Activated T-cell treated with anti-CD3 and anti-CD28 coated beads for 4 hours (primary cell): ENCODE results near the gene PPP1R12B.
"Not testable (repeated sequence)": the region's sequence is repeated elsewhere in the genome, so short reads cannot be mapped to it uniquely, and the experiment has no call there.

ENCODE experiments used
- DNase-seq: peaks from one replicate; pipeline ENCODE4 v3.0.0-alpha.2; 2020

The PPP1R12B gene

DNA sequence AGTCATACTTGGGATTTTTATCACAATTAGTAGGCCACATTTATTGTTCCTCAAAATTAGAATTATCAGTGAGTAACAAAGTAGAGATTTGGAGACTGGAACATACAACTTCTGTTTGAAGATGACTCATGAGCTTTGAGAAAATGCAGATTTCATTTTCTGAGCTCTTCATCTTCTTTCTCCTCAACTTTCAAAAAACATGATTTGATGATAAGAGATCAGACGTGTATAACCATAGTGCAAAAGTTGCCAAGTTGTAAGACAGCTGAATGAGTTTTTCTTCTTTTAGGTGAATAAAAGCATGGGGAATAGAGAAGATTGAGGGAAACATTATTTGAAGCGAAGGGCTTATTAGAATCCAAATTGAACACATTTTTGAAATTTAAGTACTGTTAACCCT, 58.4 kb downstream of the PPP1R12B start:
- DNase-seq: not testable (repeated sequence)

DNA sequence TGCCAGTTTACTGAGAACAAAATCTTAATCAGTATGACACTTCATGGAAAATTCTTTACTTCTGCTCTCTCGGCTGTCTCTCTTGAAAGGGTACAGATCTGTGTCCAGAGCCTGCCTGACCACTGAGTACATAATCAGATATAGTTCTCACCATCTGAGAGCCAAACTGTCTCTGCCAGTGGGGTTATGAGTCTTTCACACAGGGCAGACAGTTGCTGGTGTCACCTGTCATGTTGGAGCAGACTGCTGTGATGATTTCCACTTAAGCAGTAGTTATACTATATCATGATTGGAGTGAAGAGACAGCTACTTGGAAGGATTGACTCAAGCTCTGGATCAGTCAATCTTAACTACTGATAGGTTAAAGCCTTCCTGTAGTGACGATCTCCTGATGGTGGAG, 58.9 kb downstream of the PPP1R12B start:
- DNase-seq: not testable (repeated sequence)

DNA sequence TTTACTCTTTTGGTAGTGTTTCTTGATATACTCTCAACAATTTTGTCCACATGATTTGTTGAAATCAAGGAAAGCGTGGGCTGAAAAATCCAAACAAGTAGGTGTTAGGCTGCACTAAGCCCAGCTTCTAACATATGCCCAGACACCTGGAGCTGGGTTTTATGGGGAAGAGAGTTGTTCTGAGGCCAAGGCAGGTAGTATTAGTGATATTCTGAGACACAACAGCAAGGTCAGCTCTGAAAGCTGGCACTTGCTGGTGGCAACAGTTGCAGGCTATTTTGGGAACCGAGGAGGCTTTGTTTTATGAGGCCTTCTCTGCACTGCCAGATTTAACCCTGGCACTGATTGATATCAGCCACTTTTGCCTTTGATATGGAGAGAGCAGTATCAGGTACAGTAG, 61.8 kb downstream of the PPP1R12B start:
- not testable (repeated sequence) for DNase-seq

DNA sequence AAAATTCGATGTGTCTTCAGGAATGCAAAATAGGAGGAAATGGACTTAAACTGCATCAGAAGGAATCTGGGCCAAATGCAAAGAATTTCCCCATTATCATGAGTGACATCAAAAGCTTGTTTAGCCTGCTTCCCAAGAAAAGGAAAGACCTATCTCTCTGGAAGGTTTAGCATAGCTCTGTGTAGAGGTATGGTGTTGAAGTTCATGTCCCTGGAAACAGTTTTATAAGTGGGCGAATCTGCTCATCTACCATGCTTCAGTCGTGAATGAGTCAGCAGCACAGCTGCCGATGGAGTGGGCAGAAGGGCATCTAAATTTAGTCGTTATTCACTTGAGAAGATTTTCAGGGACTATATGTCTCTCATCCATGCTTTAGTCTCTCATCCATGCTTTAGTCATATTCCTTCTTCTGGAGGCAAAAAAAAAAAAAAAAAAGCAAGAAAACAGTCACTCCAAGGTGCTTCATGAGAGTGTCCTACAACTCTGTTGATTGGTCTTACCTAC, 62.4 kb downstream of the PPP1R12B start:
- not testable (repeated sequence) for DNase-seq

DNA sequence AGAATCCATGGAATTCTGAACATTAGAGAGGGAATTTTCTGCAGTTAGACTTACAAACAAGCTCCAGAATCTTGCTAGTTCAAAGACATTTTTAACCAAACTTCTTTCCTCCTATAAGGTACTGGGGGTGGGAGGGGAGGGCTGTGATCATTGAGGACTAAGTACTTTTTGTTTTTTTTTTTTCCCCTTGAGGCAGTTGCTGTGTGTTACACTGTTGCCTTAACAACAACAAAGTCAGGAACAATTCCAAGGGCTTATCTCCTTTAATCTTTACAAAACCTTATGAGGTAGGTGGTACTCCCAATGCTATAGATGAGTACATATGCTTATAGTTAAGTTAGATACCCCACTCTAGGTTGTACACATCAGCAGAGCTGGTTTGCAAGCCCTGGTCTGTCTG, 62.9 kb downstream of the PPP1R12B start:
- DNase-seq: no peak

DNA sequence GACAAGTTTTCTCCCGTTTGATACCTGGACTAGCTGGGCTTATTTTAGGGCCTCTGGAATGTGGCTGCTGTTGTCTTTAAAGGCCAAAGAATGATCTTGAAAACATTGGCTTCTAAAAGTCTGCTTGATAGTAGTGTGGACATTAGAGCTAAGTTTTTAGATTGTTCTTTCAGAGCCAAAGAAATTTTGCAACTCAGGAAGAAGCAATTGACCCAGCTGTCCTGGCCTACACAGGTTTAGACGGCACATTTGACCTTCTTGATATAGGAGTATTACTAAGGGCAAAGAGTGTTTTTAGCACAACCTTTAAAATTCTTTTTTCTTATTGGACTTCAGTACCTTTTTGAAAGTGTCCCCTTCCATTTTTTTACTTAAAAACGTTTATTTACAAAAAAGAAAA, 63.9 kb downstream of the PPP1R12B start:
- not testable (repeated sequence) for DNase-seq

DNA sequence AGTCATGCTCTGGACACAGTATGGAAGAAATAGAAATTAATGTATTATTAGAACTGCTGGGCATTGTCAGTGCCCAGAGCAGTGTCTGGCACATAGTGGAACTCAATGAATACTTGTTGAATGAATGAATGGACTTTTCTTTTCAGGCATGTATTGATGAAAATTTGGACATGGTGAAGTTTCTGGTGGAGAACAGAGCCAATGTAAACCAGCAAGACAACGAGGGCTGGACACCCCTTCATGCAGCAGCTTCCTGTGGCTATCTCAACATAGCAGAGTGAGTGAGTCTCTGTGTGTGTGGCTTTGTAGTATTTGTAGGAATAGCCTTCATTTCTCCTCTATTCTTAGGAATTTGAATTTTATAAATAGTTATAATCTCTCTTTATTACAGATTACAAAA, 68.1 kb downstream of the PPP1R12B start:
- DNase-seq: no peak

DNA sequence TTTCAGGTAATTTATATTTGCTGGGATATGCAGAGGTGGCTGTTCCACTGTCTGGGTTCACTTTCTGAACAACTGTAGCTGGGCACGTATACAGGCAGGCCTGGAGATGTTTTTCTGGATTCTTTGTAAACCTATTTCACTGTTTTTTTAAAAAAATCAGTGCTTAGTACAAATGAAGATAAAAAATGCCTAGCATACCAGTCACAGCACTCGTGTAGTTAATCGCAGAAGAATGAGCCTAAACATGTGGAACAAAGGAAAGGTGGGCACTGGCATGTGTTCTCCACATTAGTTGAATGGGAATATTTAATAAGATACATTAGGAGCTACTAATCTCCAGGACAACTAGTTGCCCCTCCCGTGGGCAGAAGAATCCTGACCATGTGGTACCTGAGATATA, 68.6 kb downstream of the PPP1R12B start:
- DNase-seq: not testable (repeated sequence)

DNA sequence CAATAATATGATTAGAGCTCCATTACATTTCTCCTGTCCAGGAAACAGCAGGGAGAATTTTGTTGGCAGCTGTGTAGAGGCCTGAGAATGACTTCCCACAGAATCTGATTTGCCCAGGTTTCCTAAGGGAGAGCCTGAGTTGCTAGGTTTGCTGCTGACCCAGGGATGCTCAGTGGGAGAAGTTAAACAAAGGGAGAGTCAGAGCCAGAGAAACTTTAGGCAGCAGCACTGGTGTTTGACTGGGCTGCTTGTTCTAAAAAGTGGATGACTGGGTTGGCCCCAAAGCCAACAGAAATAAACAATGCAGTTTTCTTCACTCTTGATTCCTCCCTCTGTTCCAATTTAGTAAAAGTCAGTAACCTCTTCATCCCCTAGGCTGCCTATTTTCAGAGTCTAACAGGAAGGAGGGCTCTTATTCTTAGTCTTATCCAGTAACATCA, 69.3 kb downstream of the PPP1R12B start:
- not testable (repeated sequence) for DNase-seq

DNA sequence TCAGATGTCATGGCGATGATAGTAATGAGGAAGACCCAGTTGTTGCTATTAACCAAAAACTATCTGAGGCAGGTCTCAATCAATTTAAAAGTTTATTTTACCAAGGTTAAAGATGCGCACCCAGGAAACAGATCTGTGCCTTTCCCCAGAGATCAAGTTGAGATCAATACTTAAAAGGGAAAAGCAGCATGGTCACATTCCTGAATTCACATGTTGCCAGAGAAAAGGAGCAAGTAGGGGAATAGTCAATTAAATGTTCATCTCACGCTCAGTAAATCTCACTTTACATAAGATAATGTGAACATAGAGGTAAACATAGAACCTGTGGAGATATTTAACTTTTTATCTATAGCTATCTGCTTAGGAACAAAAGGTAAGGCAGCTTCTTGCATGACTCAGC, 71.2 kb downstream of the PPP1R12B start:
- not testable (repeated sequence) for DNase-seq

DNA sequence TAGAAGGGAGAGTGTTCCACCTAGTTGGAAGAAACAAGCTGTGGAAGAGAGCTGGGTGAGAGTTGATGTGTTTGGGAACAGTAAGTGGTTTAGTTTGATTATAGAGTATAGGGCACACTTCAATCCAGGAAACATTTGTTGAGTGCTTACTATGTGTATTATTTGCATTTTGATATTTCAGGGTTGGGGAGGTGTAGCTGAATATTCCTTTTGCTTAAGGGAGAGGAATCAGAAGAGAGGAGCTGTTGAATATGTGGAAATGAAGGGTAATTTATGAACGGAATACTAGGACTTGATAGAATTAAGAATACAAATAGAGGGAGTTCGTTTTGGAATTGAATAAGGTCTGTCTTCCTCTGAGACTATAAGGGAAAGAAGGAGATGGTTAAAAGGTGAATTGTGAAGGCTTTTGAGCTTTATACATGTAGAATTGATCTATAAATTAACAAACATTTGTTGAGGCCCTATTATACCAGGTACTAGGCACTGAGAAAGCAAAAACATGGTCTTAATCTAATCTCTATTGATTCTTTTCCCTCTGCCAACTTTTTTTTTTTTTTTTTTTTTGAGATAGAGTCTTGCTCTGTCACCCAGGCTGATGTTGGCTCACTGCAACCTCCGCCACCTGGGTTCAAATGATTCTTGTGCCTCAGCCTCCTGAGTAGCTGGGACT, 72.1 kb downstream of the PPP1R12B start:
- DNase-seq: not testable (repeated sequence)

DNA sequence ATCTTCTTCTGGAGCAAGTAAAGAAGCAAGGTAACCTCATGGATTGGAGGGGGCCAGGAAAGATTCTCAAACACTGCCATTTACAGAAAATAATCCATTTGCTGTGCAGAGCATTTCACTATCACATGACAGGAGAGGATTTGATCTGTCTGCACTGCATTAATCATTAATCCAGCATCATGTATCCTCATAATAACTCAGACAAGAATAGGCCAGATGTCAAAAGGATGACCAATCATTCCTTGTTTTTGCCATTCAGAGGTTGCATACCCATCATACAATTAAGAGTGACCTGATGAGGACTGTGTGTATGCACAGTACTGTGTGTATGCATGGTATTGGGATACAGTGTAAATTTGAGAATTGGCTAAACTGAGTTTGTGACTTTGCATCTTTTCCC, 74.2 kb downstream of the PPP1R12B start:
- DNase-seq: not testable (repeated sequence)

DNA sequence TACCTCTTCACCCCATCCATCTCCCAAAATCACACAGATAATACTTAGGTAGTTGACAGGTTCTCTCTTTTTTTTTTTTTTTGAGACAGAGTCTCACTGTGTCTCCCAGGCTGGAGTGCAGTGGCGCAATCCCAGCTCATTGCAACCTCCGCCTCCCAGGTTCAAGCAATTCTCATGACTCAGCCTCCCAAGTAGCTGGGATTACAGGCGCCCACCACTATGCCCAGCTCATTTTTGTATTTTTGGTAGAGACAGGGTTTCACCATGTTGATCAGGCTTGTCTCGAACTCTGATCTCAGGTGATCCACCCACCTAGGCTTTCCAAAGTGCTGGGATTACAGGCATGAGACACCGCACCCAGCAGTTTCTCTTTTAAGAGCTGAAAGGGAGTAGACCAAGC, 75.8 kb downstream of the PPP1R12B start:
- not testable (repeated sequence) for DNase-seq

DNA sequence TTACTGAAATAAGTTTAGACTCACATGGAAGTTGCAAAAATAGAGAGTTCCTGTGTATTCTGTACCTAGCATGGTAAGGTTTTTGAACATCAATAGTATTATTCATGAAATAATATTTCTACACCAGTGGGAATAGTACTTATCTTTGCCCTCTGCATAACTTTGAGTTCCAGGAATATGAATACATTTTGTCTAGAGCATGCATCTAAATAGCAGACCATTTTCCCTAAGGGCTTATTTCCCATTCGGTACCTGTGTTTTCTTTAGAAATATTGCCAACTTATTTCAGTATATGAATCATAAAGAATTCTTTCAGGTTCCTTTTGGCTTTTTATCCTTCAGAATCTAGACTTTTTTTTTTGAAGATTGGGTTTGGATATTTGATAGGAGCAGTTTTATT, 81.6 kb downstream of the PPP1R12B start:
- not testable (repeated sequence) for DNase-seq

DNA sequence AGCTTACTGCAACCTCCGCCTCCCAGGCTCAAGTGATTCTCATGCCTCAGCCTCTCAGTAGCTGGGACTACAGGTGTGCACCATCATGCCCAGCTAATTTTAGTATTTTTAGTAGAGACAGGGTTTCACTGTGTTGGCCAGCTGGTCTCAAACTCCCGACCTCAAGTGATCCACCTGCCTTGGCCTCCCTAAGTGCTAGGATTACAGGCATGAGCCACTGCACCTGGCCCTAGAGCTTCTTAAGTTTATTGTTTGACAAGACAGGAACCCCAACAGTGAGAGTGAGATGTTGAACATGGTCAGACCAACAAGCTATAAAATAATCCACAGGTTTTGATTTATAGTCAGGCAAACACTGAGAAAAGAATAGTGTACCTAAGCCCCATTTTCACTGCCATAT, 83.8 kb downstream of the PPP1R12B start:
- not testable (repeated sequence) for DNase-seq

DNA sequence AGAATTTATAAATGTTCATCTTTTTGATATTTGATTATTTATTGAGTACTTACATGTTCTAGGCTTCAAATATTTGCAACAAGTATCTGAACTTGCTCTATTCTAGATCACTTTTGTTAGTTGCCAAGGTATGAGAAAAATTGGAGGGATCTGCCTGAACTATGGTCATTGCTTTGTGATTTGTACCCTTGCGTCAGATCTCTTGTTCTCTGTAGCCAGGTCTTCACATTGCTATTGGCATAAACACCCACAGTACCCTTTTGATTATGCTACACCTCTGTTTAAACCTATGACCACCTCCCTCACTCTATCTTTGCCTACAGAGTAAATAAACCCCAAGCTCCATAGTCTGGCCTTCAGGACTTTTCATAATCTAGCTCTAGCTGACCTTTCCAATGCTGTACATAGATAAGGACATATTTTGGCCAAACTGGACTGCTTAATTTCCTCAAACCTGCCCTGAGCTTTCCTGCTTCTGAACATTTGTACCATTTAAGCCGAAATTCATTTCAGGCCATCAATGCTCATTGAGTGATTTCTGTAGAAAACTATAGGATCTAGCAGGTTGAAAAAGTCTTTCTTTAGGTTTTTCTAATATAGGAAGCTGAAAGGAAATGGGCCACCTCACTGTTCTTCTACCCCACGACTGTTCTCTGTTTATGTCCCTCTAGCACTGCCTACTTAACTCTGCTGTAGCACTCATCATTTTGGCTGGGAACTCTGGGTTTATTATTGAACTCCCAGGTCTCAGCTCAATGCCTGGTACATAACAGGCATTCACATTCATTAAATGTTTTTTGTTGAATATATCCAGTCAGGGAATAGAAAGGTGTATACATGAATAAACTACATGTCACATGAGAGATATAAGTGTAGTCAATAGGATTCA, 84.9 kb downstream of the PPP1R12B start:
- no peak for DNase-seq

DNA sequence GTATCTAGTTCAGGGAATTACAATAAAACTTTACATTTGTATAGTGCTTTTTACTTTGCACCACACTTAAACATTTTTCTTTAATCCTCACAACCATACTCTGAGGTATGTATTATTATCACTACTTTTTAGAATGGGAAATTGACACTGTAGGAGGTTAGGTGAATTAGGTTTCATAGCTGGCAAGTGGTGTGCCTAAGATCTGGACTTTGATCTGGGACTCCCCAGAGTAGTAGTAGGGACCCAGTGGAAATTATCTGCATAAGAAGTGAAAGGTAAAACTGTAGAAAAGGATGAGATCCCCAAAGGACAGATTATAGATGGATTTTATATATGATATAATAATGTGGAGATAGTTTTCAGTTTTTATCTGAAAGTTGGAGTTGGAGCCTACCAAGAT, 85.6 kb downstream of the PPP1R12B start:
- DNase-seq: no peak

DNA sequence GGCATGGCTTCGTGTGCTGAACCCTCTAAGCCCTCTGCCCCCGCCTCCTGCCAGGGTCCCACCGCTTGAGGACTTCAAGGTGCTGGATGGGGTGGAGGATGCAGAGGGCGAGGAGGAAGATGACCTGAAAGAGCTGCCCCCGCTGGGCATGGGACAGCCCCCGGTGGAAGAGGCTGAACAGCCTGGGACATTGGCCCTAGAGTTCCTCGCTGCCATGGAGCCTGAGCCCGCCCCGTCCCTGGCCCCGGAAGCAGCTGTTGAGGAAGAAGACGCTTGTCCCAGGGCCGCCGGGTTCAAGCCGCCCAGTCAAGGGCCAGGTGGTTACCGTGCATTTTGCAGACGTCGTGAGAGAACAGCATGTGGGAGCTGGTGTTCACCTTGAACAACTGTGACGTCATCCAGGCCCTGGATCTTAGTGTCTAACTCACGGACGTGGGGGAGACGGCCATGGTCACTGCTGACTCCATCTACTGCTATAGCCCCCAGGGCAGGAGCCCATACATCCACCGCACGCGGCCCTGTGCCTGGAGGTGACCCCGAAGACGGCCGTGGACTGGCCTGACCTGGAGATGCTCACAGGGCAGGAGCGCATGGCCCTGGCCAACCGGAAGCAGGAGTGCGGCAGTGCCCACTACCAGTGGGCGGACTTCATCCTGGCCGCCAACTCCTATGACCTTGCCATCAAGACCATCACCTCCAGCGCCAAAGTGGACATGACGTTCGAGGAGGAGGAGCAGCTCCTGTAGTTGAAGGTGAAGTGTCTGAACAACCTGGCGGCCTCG, 90.1 kb downstream of the PPP1R12B start:
- no peak for DNase-seq

DNA sequence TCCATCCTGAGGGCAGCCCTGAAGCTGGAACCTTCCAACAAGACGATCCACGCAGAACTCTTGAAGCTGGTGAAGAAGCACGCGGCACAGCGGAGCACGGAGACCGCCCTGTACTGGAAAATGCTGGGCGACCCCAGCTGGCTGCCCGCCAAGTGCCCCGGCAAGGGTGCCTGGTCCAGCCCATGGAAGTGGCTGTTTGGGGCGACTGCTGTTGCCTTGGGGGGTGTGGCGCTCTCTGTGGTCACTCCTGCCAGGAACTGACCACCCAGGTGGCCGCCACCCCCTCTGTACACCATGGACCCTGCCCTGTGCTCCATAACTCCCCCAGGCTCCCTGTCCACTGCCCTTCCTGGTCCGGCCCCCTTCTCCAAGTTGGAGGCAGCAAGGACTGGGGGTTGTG, 90.8 kb downstream of the PPP1R12B start:
- no peak for DNase-seq

DNA sequence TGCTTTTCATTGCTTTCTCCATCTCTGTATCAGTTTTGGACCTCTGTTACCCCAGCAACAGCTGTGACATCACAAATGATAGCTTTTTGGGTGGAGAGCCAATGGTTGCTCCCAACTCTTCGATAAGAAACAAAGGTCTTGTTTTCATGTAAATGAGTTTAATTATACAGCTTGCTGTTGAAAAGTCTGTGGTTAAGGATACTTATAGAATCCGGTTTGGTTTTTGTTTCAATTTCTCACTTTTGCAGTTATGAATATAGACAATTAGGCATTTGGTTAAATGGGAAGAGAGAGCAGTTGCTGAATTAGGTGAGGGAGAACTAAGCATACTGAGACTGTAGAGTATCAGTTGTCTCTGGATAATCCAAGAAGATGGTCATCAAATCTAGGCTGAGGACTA, 99.6 kb downstream of the PPP1R12B start:
- not testable (repeated sequence) for DNase-seq

DNA sequence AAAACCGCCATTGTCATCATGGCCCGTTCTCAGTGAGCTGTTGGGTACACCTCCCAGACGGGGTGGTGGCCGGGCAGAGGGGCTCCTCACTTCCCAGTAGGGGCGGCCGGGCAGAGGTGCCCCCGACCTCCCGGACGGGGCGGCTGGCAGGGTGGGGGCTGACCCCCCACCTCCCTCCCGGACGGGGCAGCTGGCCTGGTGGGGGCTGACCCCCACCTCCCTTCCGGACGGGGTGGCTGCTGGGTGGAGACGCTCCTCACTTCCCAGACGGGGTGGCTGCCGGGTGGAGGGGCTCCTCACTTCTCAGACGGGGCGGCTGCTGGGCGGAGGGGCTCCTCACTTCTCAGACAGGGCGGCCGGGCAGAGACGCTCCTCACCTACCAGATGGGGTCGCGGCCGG, 103.1 kb downstream of the PPP1R12B start:
- DNase-seq: not testable (repeated sequence)

DNA sequence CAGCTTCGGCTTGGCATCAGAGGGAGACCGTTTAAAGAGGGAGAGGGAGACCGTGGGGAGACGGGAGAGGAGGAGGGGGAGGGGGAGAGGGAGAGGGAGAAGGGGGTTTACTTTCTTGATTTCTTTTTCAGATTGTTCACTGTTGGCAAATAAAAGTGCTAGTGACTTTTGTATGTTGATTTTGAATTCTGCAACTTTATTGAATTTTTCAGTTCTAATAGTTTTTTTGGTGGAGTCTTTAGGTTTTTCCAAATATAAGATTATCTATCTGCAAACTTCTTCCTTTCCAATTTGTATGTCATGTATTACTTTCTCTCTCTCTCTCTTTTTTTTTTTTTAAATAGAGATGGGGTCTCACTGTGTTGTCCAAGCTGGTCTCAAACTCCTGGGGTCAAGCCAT, 104.0 kb downstream of the PPP1R12B start:
- DNase-seq: no peak
